Thyroid gland (tissue), 4 donors: ENCODE measurements around the gene POLR3K. TPM values are rescaled to one million over a fixed set of nuclear protein-coding genes. Genes with fewer than 3 reads are reported as not detected.

Experiments
- DNase-seq, 2 donors: peaks; one replicate each; pipeline ENCODE4 v3.0.0-alpha.2; 2019
- H3K27ac ChIP-seq, 3 donors: fragments of 200-600 bp; sonication (generic); 1 replicate in 2 of 3; 2 replicates in 1 of 3; pipeline ENCODE4 v1.5.1; 2016 to 2019; ENCODE audit warnings: mild to moderate bottlenecking in 1 of 3, moderate library complexity in 1 of 3
- H3K27me3 ChIP-seq: fragments of 200-600 bp; sonication (generic); one replicate; pipeline ENCODE4 v1.5.1; 2019
- H3K36me3 ChIP-seq, 2 donors: fragments of 200-600 bp; sonication (generic); one replicate each; pipeline ENCODE4 v1.5.1; 2016 to 2019
- H3K4me1 ChIP-seq, 2 donors: fragments of 200-600 bp; sonication (generic); one replicate each; pipeline ENCODE4 v1.5.1; 2017 to 2019
- H3K4me3 ChIP-seq, 3 donors: fragments of 200-600 bp; sonication (generic); replicated peaks in 1 of 3; 1 replicate in 2 of 3; 2 replicates in 1 of 3; pipeline ENCODE4 v1.5.1; 2016; ENCODE audit warnings: mild to moderate bottlenecking in 1 of 3
- H3K9me3 ChIP-seq: fragments of 200-600 bp; sonication (generic); one replicate; pipeline ENCODE4 v1.5.1; 2017
- POLR2A ChIP-seq, 2 donors: fragments of 450-650 bp; IDR thresholded peaks; one replicate each; pipeline ENCODE4 v1.6.1; 2017; ENCODE audit warnings: antibody characterized with exemption in 2 of 2, mild to moderate bottlenecking in 2 of 2, moderate library complexity in 1 of 2
- WGBS, 2 donors: methylation state at CpG; one replicate each; pipeline ENCODE4 v1.1.5; 2017; 5-methylcytosine and 5-hydroxymethylcytosine counted together
- intact Hi-C: fragments of 100-400 bp; cut with DNase I; formaldehyde crosslinking; loops from one replicate; pipeline ENCODE4 v1.15.1; 2023
- total RNA-seq, 4 donors: library from RNA; depleted of rRNA; stranded (reverse); fragments of >200 nt; gene quantifications; one replicate each; pipeline ENCODE4 v1.2.3, GENCODE V29; 2016
- TF ChIP-seq, protein P1 (sequence below), 6 experiments: fragments of 200-600 bp in 3 of 6; fragments of 450-650 bp in 3 of 6; sonication (generic) in 3 of 6; IDR thresholded peaks; one replicate each; pipeline ENCODE4 v1.5.1; 2016 to 2019; ENCODE audit warnings: antibody characterized with exemption in 6 of 6, mild to moderate bottlenecking in 2 of 6, inconsistent platforms in 1 of 6, moderate library complexity in 1 of 6

POLR3K gene
- total RNA-seq, 4 donors from 2014 or later = 3.5 to 6.7 (median 4.6) TPM

GRCh38 chr16:75580-76501, 22.4 kb upstream of the POLR3K start:
- Histone ChIP-seq H3K36me3 (peaks cover 0 to 6% of the 10 kb centered on the region in 2 donors), H3K4me3 (no peak overlapping the region), H3K27me3 (no peaks in the 10 kb centered on the region), H3K4me1 (peaks cover 51 to 62% of the 10 kb centered on the region in 2 donors), H3K27ac (peak overlapping the region; percentile 70 to 92 (median 88)), H3K9me3 (no peaks in the 10 kb centered on the region)
- DNase-seq = peak; percentile 69 to 74
- TF ChIP-seq POLR2A (IDR thresholded peaks at IDR 0.05) = no peak
- TF ChIP-seq, protein P1, sequence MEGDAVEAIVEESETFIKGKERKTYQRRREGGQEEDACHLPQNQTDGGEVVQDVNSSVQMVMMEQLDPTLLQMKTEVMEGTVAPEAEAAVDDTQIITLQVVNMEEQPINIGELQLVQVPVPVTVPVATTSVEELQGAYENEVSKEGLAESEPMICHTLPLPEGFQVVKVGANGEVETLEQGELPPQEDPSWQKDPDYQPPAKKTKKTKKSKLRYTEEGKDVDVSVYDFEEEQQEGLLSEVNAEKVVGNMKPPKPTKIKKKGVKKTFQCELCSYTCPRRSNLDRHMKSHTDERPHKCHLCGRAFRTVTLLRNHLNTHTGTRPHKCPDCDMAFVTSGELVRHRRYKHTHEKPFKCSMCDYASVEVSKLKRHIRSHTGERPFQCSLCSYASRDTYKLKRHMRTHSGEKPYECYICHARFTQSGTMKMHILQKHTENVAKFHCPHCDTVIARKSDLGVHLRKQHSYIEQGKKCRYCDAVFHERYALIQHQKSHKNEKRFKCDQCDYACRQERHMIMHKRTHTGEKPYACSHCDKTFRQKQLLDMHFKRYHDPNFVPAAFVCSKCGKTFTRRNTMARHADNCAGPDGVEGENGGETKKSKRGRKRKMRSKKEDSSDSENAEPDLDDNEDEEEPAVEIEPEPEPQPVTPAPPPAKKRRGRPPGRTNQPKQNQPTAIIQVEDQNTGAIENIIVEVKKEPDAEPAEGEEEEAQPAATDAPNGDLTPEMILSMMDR (IDR thresholded peaks at IDR 0.05) = no peak
- intact Hi-C loops = no loop called here
- 47 to 48% methylated on average over 8 to 11 of the region's 11 CpGs for WGBS, 2 donors

GRCh38 chr16:74747-75334, 21.4 kb upstream of the POLR3K start:
- Histone ChIP-seq H3K27me3 (no peaks in the 10 kb centered on the region), H3K36me3 (peaks cover 0 to 5% of the 10 kb centered on the region in 2 donors), H3K4me3 (no peak overlapping the region), H3K27ac (peak overlapping the region; percentile 70 to 92 (median 88)), H3K9me3 (no peaks in the 10 kb centered on the region), H3K4me1 (peaks cover 53 to 69% of the 10 kb centered on the region in 2 donors)
- TF ChIP-seq, protein P1 (IDR thresholded peaks at IDR 0.05) = no peak
- intact Hi-C loops = no loop called here
- no peak for DNase-seq
- WGBS, 2 donors = 91 to 93% methylated on average over 16 of the region's 16 CpGs

DNA sequence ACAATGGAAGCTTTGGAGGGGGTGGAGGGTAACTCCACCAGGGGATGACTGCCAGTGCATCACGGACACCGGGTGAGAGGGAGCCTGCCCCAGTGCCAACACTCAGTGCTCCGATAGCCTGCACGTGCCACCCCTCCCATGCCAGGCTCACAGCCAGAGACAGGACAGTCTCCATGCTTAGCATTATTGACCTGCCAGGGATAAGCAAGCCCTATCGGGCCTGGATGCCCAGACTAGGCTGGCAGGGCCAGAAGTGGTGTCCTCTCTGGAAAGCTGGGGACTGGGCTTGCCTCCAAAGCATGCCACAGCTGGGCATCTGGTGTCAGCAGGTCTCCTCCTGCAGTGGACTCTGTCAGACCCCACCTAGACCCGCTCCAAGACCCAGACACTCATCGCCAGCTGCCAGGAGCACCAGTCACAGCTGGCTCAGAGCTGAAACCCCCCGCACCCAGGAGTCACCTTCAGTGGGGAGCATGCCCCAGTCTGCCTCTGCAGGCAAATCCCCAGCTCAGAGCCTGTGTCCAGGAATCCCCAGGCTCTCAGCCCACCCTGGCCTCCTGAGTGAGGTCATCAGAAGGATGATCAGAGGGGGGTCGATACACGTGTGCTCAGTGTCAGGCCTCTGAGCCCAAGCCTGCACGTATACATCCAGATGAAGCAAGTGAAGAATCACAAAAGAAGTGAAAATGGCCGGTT, 20.8 kb upstream of the POLR3K start:
- H3K36me3 ChIP-seq = no peaks in the 10 kb centered on the region
- TF ChIP-seq POLR2A (IDR thresholded peaks at IDR 0.05) = no peak
- intact Hi-C loops = no loop called here
- DNase-seq = no peak
- H3K4me1 ChIP-seq = peaks cover 53 to 73% of the 10 kb centered on the region in 2 donors
- 51 to 87% methylated on average over 9 to 12 of the region's 12 CpGs for WGBS, 2 donors
- peak overlapping the region in 1 of 3 donors; percentile 83 for H3K27ac ChIP-seq
- H3K27me3 ChIP-seq = no peaks in the 10 kb centered on the region
- H3K4me3 ChIP-seq = no peak overlapping the region
- no peaks in the 10 kb centered on the region for H3K9me3 ChIP-seq

DNA sequence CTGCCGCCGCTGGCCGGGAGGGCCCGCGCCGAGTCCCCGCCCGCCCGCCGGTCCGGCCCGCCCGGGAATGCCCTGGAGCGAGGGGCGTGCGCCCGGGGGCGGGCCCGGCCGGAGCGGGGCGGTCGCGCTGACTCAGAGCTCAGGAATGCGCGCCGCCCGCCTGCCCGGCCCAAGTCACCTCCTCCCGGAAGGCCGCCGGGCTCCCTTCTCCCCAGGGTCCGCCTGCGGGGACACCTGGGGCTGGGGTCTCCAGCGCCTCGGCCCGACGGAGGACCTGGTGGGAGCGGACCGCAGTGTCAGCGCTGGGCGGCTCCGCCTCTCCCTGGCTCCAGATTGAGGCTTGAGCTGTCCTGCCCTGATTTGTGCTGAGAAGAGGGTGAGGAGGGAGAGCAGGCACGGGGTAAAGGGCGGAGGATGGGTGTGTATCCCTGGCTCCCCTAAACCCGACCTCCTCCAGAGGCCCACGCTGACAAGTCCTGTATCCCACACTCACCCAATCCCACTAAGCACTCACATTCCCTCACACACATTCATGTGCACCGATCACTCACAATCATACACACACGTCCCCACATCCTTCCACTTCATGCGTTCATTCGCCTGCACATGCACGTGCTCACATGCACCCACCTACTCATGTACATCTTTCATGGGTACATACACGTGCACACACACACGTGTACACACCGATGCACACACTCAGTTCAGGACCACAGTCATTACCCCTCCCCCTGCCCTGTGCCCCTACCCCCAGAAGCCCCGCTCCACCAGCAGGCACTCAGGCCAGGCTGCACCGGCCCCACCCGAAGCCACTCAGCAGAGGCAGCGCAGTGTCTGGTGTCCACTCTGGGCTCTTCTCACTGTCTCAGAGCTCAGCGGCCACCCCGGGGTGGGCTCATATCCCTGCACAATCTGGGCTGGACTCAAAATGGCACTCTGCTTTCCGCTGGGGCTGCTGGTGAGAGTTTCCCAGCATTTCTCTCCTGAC, 19.4 kb upstream of the POLR3K start, which contains the start of gene RHBDF1:
Gene RHBDF1 (minus strand): TSS at position 71 of the 988 bp plus-strand sequence. CDS start 7,616 bp downstream, outside the sequence.
- 47 to 60% methylated on average over 22 of the region's 62 CpGs for WGBS, 2 donors
- Histone ChIP-seq H3K27me3 (no peaks in the 10 kb centered on the region), H3K36me3 (no peaks in the 10 kb centered on the region), H3K4me1 (peaks cover 53 to 75% of the 10 kb centered on the region in 2 donors), H3K4me3 (peak within 1 kb of the TSS; percentile 7 to 66 (median 58)), H3K27ac (peak within 1 kb of the TSS; percentile 76 to 86 (median 83)), H3K9me3 (no peaks in the 10 kb centered on the region)
- intact Hi-C loops = no loop called here
- peak; percentile 70 for DNase-seq
- TF ChIP-seq, protein P1 (IDR thresholded peaks at IDR 0.05) = no peak
- TF ChIP-seq POLR2A (IDR thresholded peaks at IDR 0.05) = peak in 1 of 2 donors; percentile 66
